ENCODE data around the gene EPOP.

GRCh38 chr17:38712593-38712992 lies 37.8 kb upstream of the EPOP start:
- TF ChIP-seq, protein P1, sequence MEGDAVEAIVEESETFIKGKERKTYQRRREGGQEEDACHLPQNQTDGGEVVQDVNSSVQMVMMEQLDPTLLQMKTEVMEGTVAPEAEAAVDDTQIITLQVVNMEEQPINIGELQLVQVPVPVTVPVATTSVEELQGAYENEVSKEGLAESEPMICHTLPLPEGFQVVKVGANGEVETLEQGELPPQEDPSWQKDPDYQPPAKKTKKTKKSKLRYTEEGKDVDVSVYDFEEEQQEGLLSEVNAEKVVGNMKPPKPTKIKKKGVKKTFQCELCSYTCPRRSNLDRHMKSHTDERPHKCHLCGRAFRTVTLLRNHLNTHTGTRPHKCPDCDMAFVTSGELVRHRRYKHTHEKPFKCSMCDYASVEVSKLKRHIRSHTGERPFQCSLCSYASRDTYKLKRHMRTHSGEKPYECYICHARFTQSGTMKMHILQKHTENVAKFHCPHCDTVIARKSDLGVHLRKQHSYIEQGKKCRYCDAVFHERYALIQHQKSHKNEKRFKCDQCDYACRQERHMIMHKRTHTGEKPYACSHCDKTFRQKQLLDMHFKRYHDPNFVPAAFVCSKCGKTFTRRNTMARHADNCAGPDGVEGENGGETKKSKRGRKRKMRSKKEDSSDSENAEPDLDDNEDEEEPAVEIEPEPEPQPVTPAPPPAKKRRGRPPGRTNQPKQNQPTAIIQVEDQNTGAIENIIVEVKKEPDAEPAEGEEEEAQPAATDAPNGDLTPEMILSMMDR (IDR thresholded peaks at IDR 0.05), result no peak
- no peak for TF ChIP-seq ZFX (IDR thresholded peaks at IDR 0.05; ENCODE audit: borderline replicate concordance)
